IMR-90 (cell line): ENCODE measurements around the gene PSMD2.

Experiments used
- BHLHE40 ChIP-seq: fragments of 150-350 bp; IDR thresholded peaks from 2 replicates; pipeline ENCODE4 v1.6.1; 2016; ENCODE audit warnings: mild to moderate bottlenecking, low read depth, low read length
- CEBPB ChIP-seq: IDR thresholded peaks from 2 replicates; pipeline ENCODE4 v1.6.1; 2012; ENCODE audit warnings: low read depth, low read length, improper control_type of control experiment
- CTCF ChIP-seq: conservative IDR thresholded peaks from 2 replicates; pipeline ENCODE4 v1.5.1; 2012; ENCODE audit warnings: mild to moderate bottlenecking, low read depth, low read length, improper control_type of control experiment
- FOS ChIP-seq: fragments of 150-350 bp; IDR thresholded peaks from 2 replicates; pipeline ENCODE4 v1.6.1; 2016; ENCODE audit warnings: low read depth, low read length
- MAFK ChIP-seq: IDR thresholded peaks from 2 replicates; pipeline ENCODE4 v1.6.1; 2012; ENCODE audit warnings: low read depth, low read length, improper control_type of control experiment
- MAZ ChIP-seq: IDR thresholded peaks from 2 replicates; pipeline ENCODE4 v1.6.1; 2012; ENCODE audit warnings: low read depth, mild to moderate bottlenecking, low read length, improper control_type of control experiment, moderate library complexity, borderline replicate concordance
- MXI1 ChIP-seq: IDR thresholded peaks from 2 replicates; pipeline ENCODE4 v1.6.1; 2012; ENCODE audit warnings: low read depth, mild to moderate bottlenecking, low read length, moderate library complexity, borderline replicate concordance
- POLR2A ChIP-seq: IDR thresholded peaks from 2 replicates; pipeline ENCODE4 v1.6.1; 2012; ENCODE audit warnings: mild to moderate bottlenecking, low read depth, low read length
- RAD21 ChIP-seq: IDR thresholded peaks from 2 replicates; pipeline ENCODE4 v1.6.1; 2012; ENCODE audit warnings: low read length, improper control_type of control experiment
- RCOR1 ChIP-seq: IDR thresholded peaks from 2 replicates; pipeline ENCODE4 v1.6.1; 2012; ENCODE audit warnings: mild to moderate bottlenecking, low read length, improper control_type of control experiment; ENCODE audit not compliant: insufficient replicate concordance
- RFX5 ChIP-seq: IDR thresholded peaks from 2 replicates; pipeline ENCODE4 v1.8.0; 2012; ENCODE audit warnings: low read depth, mild to moderate bottlenecking, low read length, moderate library complexity
- SMC3 ChIP-seq: fragments of 150-350 bp; IDR thresholded peaks from 2 replicates; pipeline ENCODE4 v1.6.1; 2016; ENCODE audit warnings: low read depth, mild to moderate bottlenecking, antibody characterized with exemption, low read length, moderate library complexity
- USF2 ChIP-seq: fragments of 150-350 bp; IDR thresholded peaks from 2 replicates; pipeline ENCODE4 v1.6.1; 2017; ENCODE audit warnings: mild to moderate bottlenecking, antibody characterized with exemption, low read length, low read depth

- TF ChIP-seq CTCF (no peak), CEBPB (no peak), MAFK (no peak), FOS (no peak), POLR2A (no peak), SMC3 (no peak), RCOR1 (no peak), MXI1 (no peak), USF2 (no peak), MAZ (no peak), RAD21 (no peak), BHLHE40 (no peak), RFX5 (no peak)
Observed at GRCh38 chr3:184317201-184317600, 18.2 kb downstream of the PSMD2 start.
